SU-DHL-6 (cell line): ENCODE results near the gene IP6K3.

Source experiments
- H2AFZ ChIP-seq: fragments of 200-600 bp; sonication (generic); 2 replicates; pipeline ENCODE4 v1.6.1; 2014; ENCODE audit warnings: low read depth, mild to moderate bottlenecking, moderate library complexity, mixed read lengths, antibody characterized with exemption, low read length; ENCODE audit not compliant: severe bottlenecking
- H3F3A ChIP-seq: fragments of 200-600 bp; shearing (Covaris generic); 2 replicates; pipeline ENCODE4 v1.6.0; 2016; ENCODE audit warnings: antibody characterized with exemption, mild to moderate bottlenecking; ENCODE audit not compliant: insufficient read depth
- H3K27ac ChIP-seq: fragments of 200-600 bp; sonication (generic); 2 replicates; pipeline ENCODE4 v1.5.1; 2016; ENCODE audit warnings: low read depth, mild to moderate bottlenecking, low read length, moderate library complexity, mixed read lengths
- H3K27me3 ChIP-seq: fragments of 200-600 bp; sonication (generic), shearing (Covaris generic); 2 replicates; pipeline ENCODE4 v1.6.0; 2014; ENCODE audit warnings: mild to moderate bottlenecking, low read length
- H3K36me3 ChIP-seq: fragments of 200-600 bp; sonication (generic); 2 replicates; pipeline ENCODE4 v1.6.1; 2014; ENCODE audit warnings: mild to moderate bottlenecking, low read length, mixed read lengths
- H3K4me2 ChIP-seq: fragments of 300-600, 200-600 bp; shearing (Covaris generic), sonication (generic); 2 replicates; pipeline ENCODE4 v1.6.0; 2014; ENCODE audit warnings: low read length, low read depth, mild to moderate bottlenecking; ENCODE audit not compliant: poor library complexity, severe bottlenecking
- H3K4me3 ChIP-seq: fragments of 200-600 bp; sonication (generic); 2 replicates; pipeline ENCODE4 v1.5.1; 2014; ENCODE audit warnings: antibody characterized with exemption, low read length, mild to moderate bottlenecking, mixed read lengths; ENCODE audit not compliant: insufficient read depth, poor library complexity, severe bottlenecking
- H3K79me2 ChIP-seq: fragments of 200-600 bp; sonication (generic); 2 replicates; pipeline ENCODE4 v1.6.1; 2014; ENCODE audit warnings: mild to moderate bottlenecking, low read length, moderate library complexity; ENCODE audit not compliant: insufficient read depth
- H3K9ac ChIP-seq: fragments of 200-600 bp; sonication (generic); 2 replicates; pipeline ENCODE4 v1.7.0; 2014; ENCODE audit warnings: mild to moderate bottlenecking, low read length
- H3K9me2 ChIP-seq: fragments of 200-600 bp; sonication (generic); replicated peaks from 2 replicates; pipeline ENCODE4 v1.6.1; 2014; ENCODE audit warnings: low read length; ENCODE audit not compliant: insufficient read depth
- H3K9me3 ChIP-seq: fragments of 200-600 bp; sonication (generic); 2 replicates; pipeline ENCODE4 v1.6.1; 2014; ENCODE audit warnings: low read length, mixed read lengths; ENCODE audit not compliant: insufficient read depth
- H4K20me1 ChIP-seq: fragments of 200-600 bp; sonication (generic); 2 replicates; pipeline ENCODE4 v1.6.1; 2014; ENCODE audit warnings: low read depth, mild to moderate bottlenecking, antibody characterized with exemption, low read length, moderate library complexity, mixed read lengths
- EZH2phosphoT487 ChIP-seq: fragments of 200-600 bp; sonication (generic), shearing (Covaris generic); conservative IDR thresholded peaks from 2 replicates; pipeline ENCODE4 v1.6.1; 2018; ENCODE audit warnings: mild to moderate bottlenecking, antibody characterized with exemption, low read length, moderate library complexity, mixed read lengths
- TF ChIP-seq, protein P1 (sequence below): fragments of 200-600 bp; sonication (generic); IDR thresholded peaks from one replicate; pipeline ENCODE4 v1.5.1; 2017; ENCODE audit warnings: antibody characterized with exemption, mild to moderate bottlenecking, low read length, moderate library complexity; ENCODE audit not compliant: insufficient read depth, poor library complexity, severe bottlenecking

IP6K3 gene

DNA sequence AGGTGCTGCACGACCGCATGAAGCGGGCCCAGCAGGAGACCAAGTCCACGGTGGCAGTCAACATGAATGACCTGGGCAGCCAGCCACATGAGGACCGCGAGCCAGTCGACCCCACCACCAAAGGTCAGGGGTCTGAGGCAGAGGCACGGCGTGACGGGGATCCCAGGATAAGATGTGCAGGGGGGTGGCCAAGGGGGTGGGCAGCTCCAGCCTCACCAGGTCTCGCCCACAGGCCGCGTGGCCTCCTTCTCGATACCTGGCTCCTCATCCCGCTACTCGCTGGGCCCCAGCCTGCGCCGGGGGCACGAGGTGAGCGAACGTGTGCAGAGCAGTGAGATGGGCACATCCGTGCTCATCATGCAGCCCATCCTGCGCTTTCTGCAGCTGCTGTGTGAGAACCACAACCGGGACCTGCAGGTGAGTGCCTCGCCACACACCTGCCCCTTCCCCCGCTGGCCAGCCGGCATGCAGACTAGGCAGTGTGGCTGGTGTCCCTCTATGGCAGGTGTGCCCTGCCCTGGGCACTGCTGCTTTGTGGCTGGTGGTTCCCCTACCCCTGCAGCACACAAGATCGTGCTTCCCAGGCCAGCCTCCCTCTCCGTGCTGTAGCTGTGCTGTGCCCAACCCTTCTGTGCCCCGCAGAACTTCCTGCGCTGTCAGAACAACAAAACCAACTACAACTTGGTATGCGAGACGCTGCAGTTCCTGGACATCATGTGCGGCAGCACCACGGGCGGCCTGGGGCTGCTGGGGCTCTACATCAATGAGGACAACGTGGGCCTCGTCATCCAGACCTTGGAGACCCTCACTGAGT is 61.1 kb downstream of the IP6K3 start:
- no peaks in the 10 kb centered on the region for H3F3A ChIP-seq
- H3K9me3 ChIP-seq = no peaks in the 10 kb centered on the region
- H2AFZ ChIP-seq = no peak overlapping the region
- no peaks in the 10 kb centered on the region for H4K20me1 ChIP-seq
- TF ChIP-seq, protein P1, sequence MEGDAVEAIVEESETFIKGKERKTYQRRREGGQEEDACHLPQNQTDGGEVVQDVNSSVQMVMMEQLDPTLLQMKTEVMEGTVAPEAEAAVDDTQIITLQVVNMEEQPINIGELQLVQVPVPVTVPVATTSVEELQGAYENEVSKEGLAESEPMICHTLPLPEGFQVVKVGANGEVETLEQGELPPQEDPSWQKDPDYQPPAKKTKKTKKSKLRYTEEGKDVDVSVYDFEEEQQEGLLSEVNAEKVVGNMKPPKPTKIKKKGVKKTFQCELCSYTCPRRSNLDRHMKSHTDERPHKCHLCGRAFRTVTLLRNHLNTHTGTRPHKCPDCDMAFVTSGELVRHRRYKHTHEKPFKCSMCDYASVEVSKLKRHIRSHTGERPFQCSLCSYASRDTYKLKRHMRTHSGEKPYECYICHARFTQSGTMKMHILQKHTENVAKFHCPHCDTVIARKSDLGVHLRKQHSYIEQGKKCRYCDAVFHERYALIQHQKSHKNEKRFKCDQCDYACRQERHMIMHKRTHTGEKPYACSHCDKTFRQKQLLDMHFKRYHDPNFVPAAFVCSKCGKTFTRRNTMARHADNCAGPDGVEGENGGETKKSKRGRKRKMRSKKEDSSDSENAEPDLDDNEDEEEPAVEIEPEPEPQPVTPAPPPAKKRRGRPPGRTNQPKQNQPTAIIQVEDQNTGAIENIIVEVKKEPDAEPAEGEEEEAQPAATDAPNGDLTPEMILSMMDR = no peak
- no peak for TF ChIP-seq EZH2phosphoT487
- H3K9ac ChIP-seq = no peak overlapping the region
- no peak overlapping the region for H3K4me2 ChIP-seq
- no peak overlapping the region for H3K27ac ChIP-seq
- no peaks in the 10 kb centered on the region for H3K79me2 ChIP-seq
- no peak overlapping the region for H3K4me3 ChIP-seq
- no peaks in the 10 kb centered on the region for H3K36me3 ChIP-seq
- H3K27me3 ChIP-seq = no peaks in the 10 kb centered on the region
- H3K9me2 ChIP-seq = no peaks in the 10 kb centered on the region

DNA sequence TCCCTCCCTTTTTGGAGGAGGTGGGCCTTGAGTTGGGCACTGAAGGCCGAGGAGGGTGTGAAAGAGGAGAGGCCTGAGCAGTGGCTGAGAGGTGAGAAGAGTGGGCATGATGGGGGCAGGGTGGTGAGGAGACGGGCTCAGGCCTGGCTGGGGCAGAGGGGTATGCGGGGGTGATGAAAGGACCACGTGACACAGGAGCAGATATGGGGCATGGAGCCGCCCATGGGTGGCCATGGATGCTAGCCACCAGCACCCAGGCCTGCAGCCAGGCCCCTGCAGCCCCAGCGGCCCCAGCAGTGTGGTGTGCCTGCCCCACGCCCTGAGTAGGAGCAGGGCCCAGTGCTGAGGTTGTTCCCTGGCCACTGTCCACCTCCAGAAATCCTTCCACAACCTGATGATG is 61.7 kb downstream of the IP6K3 start:
- Histone ChIP-seq H3K36me3 (no peaks in the 10 kb centered on the region), H3K27me3 (no peaks in the 10 kb centered on the region), H3K27ac (no peak overlapping the region), H4K20me1 (no peaks in the 10 kb centered on the region), H3K9ac (no peak overlapping the region), H3F3A (no peaks in the 10 kb centered on the region), H3K4me3 (no peak overlapping the region), H3K9me3 (no peaks in the 10 kb centered on the region), H3K4me2 (no peak overlapping the region), H3K9me2 (no peaks in the 10 kb centered on the region), H3K79me2 (no peaks in the 10 kb centered on the region), H2AFZ (no peak overlapping the region)
- no peak for TF ChIP-seq EZH2phosphoT487
- TF ChIP-seq, protein P1 = no peak

DNA sequence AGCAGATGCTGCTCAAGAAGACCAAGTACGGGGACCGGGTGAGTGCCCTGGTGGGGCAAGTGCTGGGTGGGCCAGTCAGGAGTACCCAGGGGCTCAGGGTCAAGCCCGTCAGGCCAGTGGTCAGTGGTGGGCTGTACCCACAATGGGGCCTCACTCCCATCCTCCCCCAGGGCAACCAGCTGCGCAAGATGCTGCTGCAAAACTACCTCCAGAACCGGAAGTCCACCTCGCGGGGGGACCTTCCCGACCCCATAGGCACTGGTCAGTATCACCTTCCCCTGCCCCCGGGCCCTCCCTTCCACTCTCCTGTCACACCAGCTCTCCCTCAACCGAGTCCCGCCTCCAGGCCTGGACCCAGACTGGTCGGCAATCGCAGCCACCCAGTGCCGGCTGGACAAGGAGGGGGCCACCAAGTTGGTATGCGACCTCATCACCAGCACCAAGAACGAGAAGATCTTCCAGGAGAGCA is 62.2 kb downstream of the IP6K3 start:
- Histone ChIP-seq H4K20me1 (no peaks in the 10 kb centered on the region), H3K9ac (no peak overlapping the region), H3K9me3 (no peaks in the 10 kb centered on the region), H3K79me2 (no peaks in the 10 kb centered on the region), H3K27ac (no peak overlapping the region), H3K4me3 (no peak overlapping the region), H3F3A (no peaks in the 10 kb centered on the region), H2AFZ (no peak overlapping the region), H3K36me3 (no peaks in the 10 kb centered on the region), H3K4me2 (no peak overlapping the region), H3K27me3 (no peaks in the 10 kb centered on the region), H3K9me2 (no peaks in the 10 kb centered on the region)
- no peak for TF ChIP-seq EZH2phosphoT487
- TF ChIP-seq, protein P1 = no peak
